Measurements from ENCODE around the gene CLASP1.

GRCh38 chr2:121649149-121649595 lies at the start of gene CLASP1:
- no peak for TF ChIP-seq CTCF (IDR thresholded peaks at IDR 0.05; ENCODE audit: insufficient read depth, low read length)
- no peak for TF ChIP-seq POLR2AphosphoS5 (IDR thresholded peaks at IDR 0.05; ENCODE audit: low read depth)
- no peak for TF ChIP-seq GABPA (IDR thresholded peaks at IDR 0.05; ENCODE audit: low read depth)
- no peak for TF ChIP-seq REST (IDR thresholded peaks at IDR 0.05; ENCODE audit: insufficient replicate concordance, low read depth)
- TF ChIP-seq SPI1 (IDR thresholded peaks at IDR 0.05; ENCODE audit: borderline replicate concordance, low read depth) = no peak

Measured in HL-60 (cell line).